IPS DF 6.9 (cell line): ENCODE results near the gene TMEM200B.

ENCODE experiments used
- DNase-seq: peaks from one replicate; pipeline ENCODE4 v3.0.0-alpha.2; 2013; ENCODE audit warnings: low read depth, low spot score
- H3K27ac ChIP-seq: one replicate; pipeline ENCODE4 v1.5.1; 2013; ENCODE audit warnings: low read length, control low read depth
- H3K27me3 ChIP-seq: 2 replicates; pipeline ENCODE4 v1.6.1; 2013; ENCODE audit warnings: mild to moderate bottlenecking, low read length; ENCODE audit not compliant: control insufficient read depth, insufficient read depth
- H3K36me3 ChIP-seq: 2 replicates; pipeline ENCODE4 v1.6.1; 2013; ENCODE audit warnings: low read length; ENCODE audit not compliant: control insufficient read depth, insufficient read depth
- H3K4me1 ChIP-seq: 2 replicates; pipeline ENCODE4 v1.6.1; 2013; ENCODE audit warnings: low read length; ENCODE audit not compliant: control insufficient read depth, insufficient read depth
- H3K4me3 ChIP-seq: 2 replicates; pipeline ENCODE4 v1.5.1; 2013; ENCODE audit warnings: mild to moderate bottlenecking, low read length
- H3K9me3 ChIP-seq: 2 replicates; pipeline ENCODE4 v1.6.1; 2013; ENCODE audit warnings: low read length, inconsistent platforms; ENCODE audit not compliant: control insufficient read depth, insufficient read depth
- WGBS: extraction: QIAGEN DNeasy Blood & Tissue Kit; methylation state at CpG from one replicate; pipeline ENCODE4 v1.1.7; 2013; ENCODE audit warnings: mixed read lengths, missing lambda C conversion rate; ENCODE audit not compliant: insufficient read length, insufficient coverage; 5-methylcytosine and 5-hydroxymethylcytosine counted together

The TMEM200B gene

DNA sequence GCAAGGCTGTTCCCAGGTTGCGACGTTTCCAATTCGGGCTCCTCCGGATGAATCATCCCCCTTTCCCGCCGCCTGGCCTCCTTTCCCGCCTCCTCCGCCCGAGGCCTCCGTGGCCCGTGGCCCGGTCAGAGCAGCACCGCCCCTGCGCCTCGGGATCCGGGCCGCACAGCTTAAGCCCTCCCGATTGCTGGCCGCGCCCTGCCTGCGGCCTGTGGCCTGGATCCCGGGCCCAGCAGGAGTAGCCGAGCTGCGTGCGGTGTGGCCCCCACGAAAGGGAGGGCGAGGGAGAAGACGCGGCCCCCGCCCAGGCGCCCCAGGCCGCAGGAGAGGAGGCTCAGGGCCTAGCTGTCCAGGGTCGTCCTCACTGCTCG is 1.0 kb downstream of the TMEM200B start:
- peak overlapping the region; percentile 45; the same call in 1 of the 2 replicates for H3K4me3 ChIP-seq
- H3K4me1 ChIP-seq: no peaks in the 10 kb centered on the region
- no peaks in the 10 kb centered on the region for H3K36me3 ChIP-seq
- no peaks in the 10 kb centered on the region; the same call in 1 of the 2 replicates for H3K27me3 ChIP-seq
- WGBS: no CpG with 5 or more reads among the region's 34 CpGs
- H3K9me3 ChIP-seq: no peaks in the 10 kb centered on the region
- H3K27ac ChIP-seq: no peak overlapping the region
- no peak for DNase-seq

DNA sequence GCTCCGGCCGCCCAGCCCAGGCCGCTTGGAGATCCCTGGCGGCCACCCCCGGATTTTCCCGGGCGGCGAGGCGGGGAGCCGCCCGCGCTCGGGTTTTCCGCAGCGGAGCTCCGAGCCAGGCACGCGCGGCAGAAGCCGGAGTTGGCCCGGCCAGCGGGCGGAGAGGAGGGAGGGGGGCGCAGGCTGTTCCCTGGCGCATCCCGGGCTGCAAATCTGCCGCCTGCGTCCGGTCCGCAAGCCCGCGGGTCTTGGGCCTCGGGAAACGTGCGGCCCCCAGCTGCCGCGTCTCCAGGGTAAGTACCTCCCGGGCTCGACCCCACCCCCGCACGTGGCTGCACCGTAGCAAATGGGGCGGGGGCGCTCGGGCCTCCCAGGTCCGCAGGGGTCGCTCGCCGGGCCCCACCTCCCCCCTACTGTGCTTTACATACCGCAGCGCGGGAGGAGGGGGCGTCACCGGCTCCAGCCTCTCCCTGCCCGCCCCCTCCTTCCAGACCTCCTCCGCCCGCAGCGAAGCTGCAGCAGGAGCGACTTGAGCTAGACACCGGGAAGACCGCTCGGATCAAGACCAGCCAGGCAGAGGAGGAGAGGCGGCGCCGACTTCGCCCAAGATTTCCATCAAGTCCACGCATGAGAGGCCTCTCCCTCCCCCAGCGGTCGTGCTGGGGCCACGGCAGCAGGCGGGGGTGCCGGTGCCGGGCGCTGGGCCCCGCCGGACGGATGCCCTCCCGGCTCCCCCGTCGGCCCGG is 1.6 kb downstream of the TMEM200B start:
- WGBS: no CpG with 5 or more reads among the region's 81 CpGs
- Histone ChIP-seq H3K27ac (no peak overlapping the region), H3K36me3 (no peaks in the 10 kb centered on the region), H3K27me3 (no peaks in the 10 kb centered on the region; the same call in 1 of the 2 replicates), H3K4me3 (peak overlapping the region; percentile 45; the same call in 1 of the 2 replicates), H3K9me3 (no peaks in the 10 kb centered on the region), H3K4me1 (no peaks in the 10 kb centered on the region)
- no peak for DNase-seq

- no peak overlapping the region for H3K27ac ChIP-seq
These were observed 2.2 kb downstream of the TMEM200B start for GRCh38 chr1:29121516-29121935.

DNA sequence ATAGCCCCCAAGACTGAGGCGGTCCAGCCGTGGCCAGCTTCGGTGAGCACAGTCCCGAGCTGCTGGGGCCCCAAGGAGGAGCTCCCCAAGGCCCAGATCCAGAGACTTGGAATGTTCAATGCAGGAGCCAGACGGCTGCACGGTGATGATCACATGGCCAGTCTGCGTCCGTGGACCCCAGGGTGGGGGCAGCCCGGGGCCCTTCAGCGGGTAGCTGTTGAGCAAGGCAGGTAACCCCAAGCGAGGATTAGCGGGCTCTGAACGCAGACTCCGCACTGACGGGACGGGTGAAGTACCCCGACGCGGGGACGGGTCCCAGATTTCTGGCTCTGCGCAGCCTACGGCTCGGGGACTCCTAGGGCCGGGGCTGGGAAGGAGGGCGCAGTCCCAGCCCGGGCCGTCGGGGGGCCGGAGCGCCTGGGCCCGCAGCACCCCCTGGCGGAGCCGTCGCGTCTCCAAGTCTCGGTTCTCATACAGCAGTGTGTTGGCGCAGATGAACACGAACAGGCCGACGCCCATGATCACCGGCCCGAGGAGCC is 2.7 kb downstream of the TMEM200B start:
- Histone ChIP-seq H3K27me3 (no peaks in the 10 kb centered on the region; the same call in 1 of the 2 replicates), H3K4me1 (no peaks in the 10 kb centered on the region), H3K27ac (no peak overlapping the region), H3K4me3 (peak overlapping the region; percentile 45; the same call in 1 of the 2 replicates), H3K36me3 (no peaks in the 10 kb centered on the region), H3K9me3 (no peaks in the 10 kb centered on the region)
- no peak for DNase-seq
- WGBS: no CpG with 5 or more reads among the region's 42 CpGs

More at GRCh38 chr1:29121516-29121935, 2.2 kb downstream of the TMEM200B start:
- H3K36me3 ChIP-seq: no peaks in the 10 kb centered on the region
- no peaks in the 10 kb centered on the region for H3K4me1 ChIP-seq
- H3K27me3 ChIP-seq: no peaks in the 10 kb centered on the region; the same call in 1 of the 2 replicates
- peak overlapping the region; percentile 45; the same call in 1 of the 2 replicates for H3K4me3 ChIP-seq
- no peak for DNase-seq
- WGBS: no CpG with 5 or more reads among the region's 59 CpGs
- H3K9me3 ChIP-seq: no peaks in the 10 kb centered on the region

GRCh38 chr1:29120367-29120766 is 3.3 kb downstream of the TMEM200B start:
- H3K36me3 ChIP-seq: no peaks in the 10 kb centered on the region
- H3K4me3 ChIP-seq: no peak overlapping the region
- H3K9me3 ChIP-seq: no peaks in the 10 kb centered on the region
- H3K27me3 ChIP-seq: no peaks in the 10 kb centered on the region; the same call in 1 of the 2 replicates
- DNase-seq: no peak
- no CpG with 5 or more reads among the region's 6 CpGs for WGBS
- H3K27ac ChIP-seq: no peak overlapping the region
- no peaks in the 10 kb centered on the region for H3K4me1 ChIP-seq

- no peak for DNase-seq
- Histone ChIP-seq H3K4me1 (no peaks in the 10 kb centered on the region), H3K27me3 (no peaks in the 10 kb centered on the region; the same call in 1 of the 2 replicates), H3K4me3 (no peak overlapping the region), H3K27ac (no peak overlapping the region), H3K36me3 (no peaks in the 10 kb centered on the region), H3K9me3 (no peaks in the 10 kb centered on the region)
- WGBS: no CpG with 5 or more reads among the region's 12 CpGs
These were observed 4.4 kb downstream of the TMEM200B start for GRCh38 chr1:29119121-29119929.

GRCh38 chr1:29117381-29117780 is 6.3 kb downstream of the TMEM200B start:
- Histone ChIP-seq H3K4me3 (no peak overlapping the region), H3K27me3 (no peaks in the 10 kb centered on the region), H3K27ac (no peak overlapping the region), H3K36me3 (no peaks in the 10 kb centered on the region), H3K4me1 (no peaks in the 10 kb centered on the region), H3K9me3 (no peaks in the 10 kb centered on the region)
- WGBS: no CpG with 5 or more reads among the region's 2 CpGs
- DNase-seq: no peak

GRCh38 chr1:29114654-29115053 is 9.0 kb downstream of the TMEM200B start:
- Histone ChIP-seq H3K4me1 (no peaks in the 10 kb centered on the region), H3K36me3 (no peaks in the 10 kb centered on the region), H3K27ac (no peak overlapping the region), H3K9me3 (no peaks in the 10 kb centered on the region), H3K4me3 (no peak overlapping the region), H3K27me3 (no peaks in the 10 kb centered on the region)
- DNase-seq: no peak
- WGBS: no CpG with 5 or more reads among the region's 1 CpG

GRCh38 chr1:29113413-29114117 is 10.1 kb downstream of the TMEM200B start:
- no peaks in the 10 kb centered on the region for H3K27me3 ChIP-seq
- DNase-seq: no peak
- no peak overlapping the region for H3K27ac ChIP-seq
- no CpG with 5 or more reads among the region's 6 CpGs for WGBS
- H3K9me3 ChIP-seq: no peaks in the 10 kb centered on the region
- no peaks in the 10 kb centered on the region for H3K36me3 ChIP-seq
- H3K4me1 ChIP-seq: no peaks in the 10 kb centered on the region
- no peak overlapping the region for H3K4me3 ChIP-seq
